ENCODE measurements around the gene EPN2.

- TF ChIP-seq CTCF (IDR thresholded peaks at IDR 0.05) (no peak), MXI1 (IDR thresholded peaks at IDR 0.05; ENCODE audit: low read depth, low read length) (no peak), RAD21 (IDR thresholded peaks at IDR 0.05; ENCODE audit: low read length) (no peak), USF1 (IDR thresholded peaks at IDR 0.05; ENCODE audit: borderline replicate concordance, low read depth) (no peak), RFX5 (IDR thresholded peaks at IDR 0.05; ENCODE audit: low read length) (no peak), JUND (IDR thresholded peaks at IDR 0.05) (no peak), EZH2phosphoT487 (IDR thresholded peaks at IDR 0.05; ENCODE audit: borderline replicate concordance, low read depth) (no peak), MEF2A (IDR thresholded peaks at IDR 0.05; ENCODE audit: borderline replicate concordance, low read depth) (no peak), POLR2AphosphoS5 (IDR thresholded peaks at IDR 0.05; ENCODE audit: low read depth, low read length) (no peak)
- TF ChIP-seq, protein P1, sequence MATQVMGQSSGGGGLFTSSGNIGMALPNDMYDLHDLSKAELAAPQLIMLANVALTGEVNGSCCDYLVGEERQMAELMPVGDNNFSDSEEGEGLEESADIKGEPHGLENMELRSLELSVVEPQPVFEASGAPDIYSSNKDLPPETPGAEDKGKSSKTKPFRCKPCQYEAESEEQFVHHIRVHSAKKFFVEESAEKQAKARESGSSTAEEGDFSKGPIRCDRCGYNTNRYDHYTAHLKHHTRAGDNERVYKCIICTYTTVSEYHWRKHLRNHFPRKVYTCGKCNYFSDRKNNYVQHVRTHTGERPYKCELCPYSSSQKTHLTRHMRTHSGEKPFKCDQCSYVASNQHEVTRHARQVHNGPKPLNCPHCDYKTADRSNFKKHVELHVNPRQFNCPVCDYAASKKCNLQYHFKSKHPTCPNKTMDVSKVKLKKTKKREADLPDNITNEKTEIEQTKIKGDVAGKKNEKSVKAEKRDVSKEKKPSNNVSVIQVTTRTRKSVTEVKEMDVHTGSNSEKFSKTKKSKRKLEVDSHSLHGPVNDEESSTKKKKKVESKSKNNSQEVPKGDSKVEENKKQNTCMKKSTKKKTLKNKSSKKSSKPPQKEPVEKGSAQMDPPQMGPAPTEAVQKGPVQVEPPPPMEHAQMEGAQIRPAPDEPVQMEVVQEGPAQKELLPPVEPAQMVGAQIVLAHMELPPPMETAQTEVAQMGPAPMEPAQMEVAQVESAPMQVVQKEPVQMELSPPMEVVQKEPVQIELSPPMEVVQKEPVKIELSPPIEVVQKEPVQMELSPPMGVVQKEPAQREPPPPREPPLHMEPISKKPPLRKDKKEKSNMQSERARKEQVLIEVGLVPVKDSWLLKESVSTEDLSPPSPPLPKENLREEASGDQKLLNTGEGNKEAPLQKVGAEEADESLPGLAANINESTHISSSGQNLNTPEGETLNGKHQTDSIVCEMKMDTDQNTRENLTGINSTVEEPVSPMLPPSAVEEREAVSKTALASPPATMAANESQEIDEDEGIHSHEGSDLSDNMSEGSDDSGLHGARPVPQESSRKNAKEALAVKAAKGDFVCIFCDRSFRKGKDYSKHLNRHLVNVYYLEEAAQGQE (IDR thresholded peaks at IDR 0.05; ENCODE audit: low read depth, low read length) = no peak
- TF ChIP-seq, protein P2, sequence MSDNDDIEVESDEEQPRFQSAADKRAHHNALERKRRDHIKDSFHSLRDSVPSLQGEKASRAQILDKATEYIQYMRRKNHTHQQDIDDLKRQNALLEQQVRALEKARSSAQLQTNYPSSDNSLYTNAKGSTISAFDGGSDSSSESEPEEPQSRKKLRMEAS (IDR thresholded peaks at IDR 0.05; ENCODE audit: low read depth) = no peak
Measured at GRCh38 chr17:19365499-19365817, 128.3 kb downstream of the EPN2 start.

Data from SK-N-SH (cell line).